Common myeloid progenitor, CD34-positive (primary cell): Measurements from ENCODE around the gene HES2.
"Not testable (repeated sequence)": the region's sequence is repeated elsewhere in the genome, so short reads cannot be mapped to it uniquely, and the experiment has no call there.

Source experiments
- CTCF ChIA-PET: fragments of 350-600 bp; sonication (Branson Sonifier 250); formaldehyde crosslinking; loops from one replicate; lab custom pipeline; 2021; ENCODE audit warnings: antibody characterized with exemption; lab: Charles Lee
- POLR2A ChIA-PET: fragments of 350-600 bp; sonication (Branson Sonifier 250); formaldehyde crosslinking; loops from one replicate; lab custom pipeline; 2021; ENCODE audit warnings: antibody characterized with exemption; lab: Charles Lee
- DNase-seq, 3 donors: peaks; one replicate each; pipeline versions ENCODE4 v3.0.0 to v3.0.0-alpha.2; 2013
- H3K27ac ChIP-seq, 2 experiments: 1 replicate in 1 of 2; 2 replicates in 1 of 2; pipeline ENCODE4 v1.7.0; 2013; ENCODE audit warnings: inconsistent platforms in 2 of 2, low read length in 2 of 2, mild to moderate bottlenecking in 2 of 2, low read depth in 1 of 2, moderate library complexity in 1 of 2; ENCODE audit not compliant: severe bottlenecking in 2 of 2, insufficient read depth in 1 of 2, poor library complexity in 1 of 2
- H3K27me3 ChIP-seq, 5 experiments: replicated peaks in 2 of 5; 1 replicate in 3 of 5; 2 replicates in 2 of 5; pipeline versions ENCODE4 v1.6.1 to v1.7.0; 2013; ENCODE audit warnings: low read length in 4 of 5, mild to moderate bottlenecking in 2 of 5, moderate library complexity in 2 of 5, inconsistent platforms in 1 of 5; ENCODE audit not compliant: insufficient read depth in 5 of 5, control insufficient read depth in 4 of 5
- H3K36me3 ChIP-seq, 4 experiments: 1 replicate in 2 of 4; 2 replicates in 2 of 4; pipeline versions ENCODE4 v1.6.1 to v1.7.0; 2013; ENCODE audit warnings: low read length in 3 of 4, control low read depth in 1 of 4, mild to moderate bottlenecking in 1 of 4; ENCODE audit not compliant: control insufficient read depth in 4 of 4, insufficient read depth in 4 of 4
- H3K4me1 ChIP-seq, 4 experiments: 1 replicate in 3 of 4; 2 replicates in 1 of 4; pipeline versions ENCODE4 v1.6.1 to v1.7.1; 2013; ENCODE audit warnings: low read length in 3 of 4, mild to moderate bottlenecking in 3 of 4, control low read depth in 1 of 4, inconsistent platforms in 1 of 4, moderate library complexity in 1 of 4; ENCODE audit not compliant: control insufficient read depth in 4 of 4, insufficient read depth in 4 of 4; ENCODE audit errors: control extremely low read depth in 1 of 4
- H3K4me3 ChIP-seq, 7 experiments: 1 replicate in 4 of 7; 2 replicates in 3 of 7; pipeline versions ENCODE4 v1.5.1 to v1.7.0; 2013; ENCODE audit warnings: mild to moderate bottlenecking in 7 of 7, low read length in 6 of 7, moderate library complexity in 6 of 7, inconsistent platforms in 2 of 7, low read depth in 2 of 7, control low read depth in 1 of 7; ENCODE audit not compliant: insufficient read depth in 4 of 7, control insufficient read depth in 1 of 7; ENCODE audit errors: extremely low read depth in 1 of 7
- H3K9me3 ChIP-seq, 5 experiments: 1 replicate in 4 of 5; 2 replicates in 1 of 5; pipeline versions ENCODE4 v1.6.1 to v1.7.1; 2013; ENCODE audit warnings: low read length in 4 of 5, mild to moderate bottlenecking in 2 of 5, inconsistent platforms in 1 of 5, low read depth in 1 of 5, moderate library complexity in 1 of 5; ENCODE audit not compliant: control insufficient read depth in 4 of 5, insufficient read depth in 2 of 5; ENCODE audit errors: control extremely low read depth in 1 of 5
- WGBS: methylation state at CpG from one replicate; pipeline ENCODE4 v1.1.5; 2013; ENCODE audit not compliant: insufficient coverage; 5-methylcytosine and 5-hydroxymethylcytosine counted together

The HES2 gene

GRCh38 chr1:6447818-6448748, 28.4 kb upstream of the HES2 start:
- Histone ChIP-seq H3K4me1 (peaks cover 0 to 30% (median 9%) of the 10 kb centered on the region in 4 experiments), H3K9me3 (no peaks in the 10 kb centered on the region), H3K27me3 (peaks cover 0 to 82% (median 27%) of the 10 kb centered on the region in 5 experiments), H3K4me3 (peak overlapping the region in 1 of 7 experiments; percentile 4), H3K36me3 (no peaks in the 10 kb centered on the region), H3K27ac (no peak overlapping the region)
- DNase-seq, result peak in 1 of 3 donors; percentile 24
- ChIA-PET CTCF (interaction anchor here (0.8 to 5.7 kb wide), 5 partner anchors 11 to 25 kb away, joined by 3 to 31 read pairs (median 5); no protein-coding TSS in a partner anchor), POLR2A (no interaction called here)
- 3% methylated on average over 47 of the region's 68 CpGs for WGBS

GRCh38 chr1:6447016-6447817, 27.5 kb upstream of the HES2 start:
- ChIA-PET CTCF (interaction anchor here (1.4 to 1.8 kb wide), 2 partner anchors 8 to 12 kb away, joined by 3 to 6 read pairs; no protein-coding TSS in a partner anchor), POLR2A (no interaction called here)
- H3K4me3 ChIP-seq, result peak overlapping the region in 1 of 7 experiments; percentile 10
- DNase-seq, result no peak
- H3K27me3 ChIP-seq, result peaks cover 0 to 73% (median 28%) of the 10 kb centered on the region in 5 experiments
- no peak overlapping the region for H3K27ac ChIP-seq
- H3K4me1 ChIP-seq, result peaks cover 0 to 30% (median 9%) of the 10 kb centered on the region in 4 experiments
- WGBS, result 2% methylated on average over 42 of the region's 67 CpGs
- no peaks in the 10 kb centered on the region for H3K9me3 ChIP-seq
- H3K36me3 ChIP-seq, result no peaks in the 10 kb centered on the region

- Histone ChIP-seq H3K27ac (no peak overlapping the region), H3K4me3 (no peak overlapping the region), H3K36me3 (no peaks in the 10 kb centered on the region), H3K9me3 (no peaks in the 10 kb centered on the region), H3K27me3 (peaks cover 0 to 70% (median 28%) of the 10 kb centered on the region in 5 experiments), H3K4me1 (peaks cover 0 to 30% (median 9%) of the 10 kb centered on the region in 4 experiments)
- POLR2A ChIA-PET, result no interaction called here
- 44% methylated on average over 3 of the region's 4 CpGs for WGBS
- DNase-seq, result no peak
- CTCF ChIA-PET, result interaction anchor here (1.4 to 1.8 kb wide), 2 partner anchors 8 to 13 kb away, joined by 3 to 6 read pairs; no protein-coding TSS in a partner anchor
Observed at GRCh38 chr1:6446665-6447015, 26.9 kb upstream of the HES2 start.

GRCh38 chr1:6445929-6446328, 26.2 kb upstream of the HES2 start:
- POLR2A ChIA-PET, H3K27ac ChIP-seq, H3K4me3 ChIP-seq, DNase-seq, H3K36me3 ChIP-seq, H3K9me3 ChIP-seq: not testable (repeated sequence)
- 80% methylated on average over 1 of the region's 4 CpGs for WGBS
- CTCF ChIA-PET, result interaction anchor here (0.7 to 1.4 kb wide), 4 partner anchors 9 to 358 kb away, joined by 3 read pairs; no protein-coding TSS in a partner anchor
- Histone ChIP-seq H3K27me3 (peaks cover 0 to 70% (median 33%) of the 10 kb centered on the region in 5 experiments), H3K4me1 (peaks cover 0 to 30% (median 10%) of the 10 kb centered on the region in 4 experiments)

- 58% methylated on average over 3 of the region's 19 CpGs for WGBS
- Histone ChIP-seq H3K9me3 (no peaks in the 10 kb centered on the region), H3K27me3 (peaks cover 0 to 68% (median 30%) of the 10 kb centered on the region in 5 experiments), H3K27ac (no peak overlapping the region), H3K4me3 (no peak overlapping the region), H3K4me1 (peaks cover 0 to 30% (median 12%) of the 10 kb centered on the region in 4 experiments), H3K36me3 (no peaks in the 10 kb centered on the region)
- ChIA-PET CTCF (interaction anchor here (1.1 to 1.2 kb wide), 3 partner anchors 11 to 42 kb away, joined by 3 read pairs; no protein-coding TSS in a partner anchor), POLR2A (no interaction called here)
- peak in 1 of 3 donors; percentile 50 for DNase-seq
Observed at GRCh38 chr1:6445062-6445763, 25.5 kb upstream of the HES2 start.

GRCh38 chr1:6444377-6444776, 24.7 kb upstream of the HES2 start:
- ChIA-PET CTCF (interaction anchor here (1.1 kb wide), 1 partner anchor 11 kb away, joined by 3 read pairs; no protein-coding TSS in a partner anchor), POLR2A (no interaction called here)
- no peaks in the 10 kb centered on the region for H3K36me3 ChIP-seq
- WGBS, result 97% methylated on average over 13 of the region's 15 CpGs
- no peak overlapping the region for H3K27ac ChIP-seq
- peaks cover 0 to 68% (median 25%) of the 10 kb centered on the region in 5 experiments for H3K27me3 ChIP-seq
- no peaks in the 10 kb centered on the region for H3K9me3 ChIP-seq
- no peak for DNase-seq
- peaks cover 0 to 33% (median 14%) of the 10 kb centered on the region in 4 experiments for H3K4me1 ChIP-seq
- H3K4me3 ChIP-seq, result no peak overlapping the region
